Endothelial cell of umbilical vein (primary cell): ENCODE data around the gene IPP.
"Not testable (repeated sequence)": the region's sequence is repeated elsewhere in the genome, so short reads cannot be mapped to it uniquely, and the experiment has no call there.

Source experiments
- CTCF ChIP-seq, 2 donors: IDR thresholded peaks; 1 replicate in 1 of 2; 2 replicates in 1 of 2; pipeline ENCODE4 v1.5.1; 2011; ENCODE audit warnings: low read length in 2 of 2, mild to moderate bottlenecking in 2 of 2, moderate library complexity in 2 of 2, control low read depth in 1 of 2, inconsistent platforms in 1 of 2, low read depth in 1 of 2; ENCODE audit not compliant: insufficient read depth in 1 of 2; ENCODE audit errors: extremely low read depth in 1 of 2
- JUN ChIP-seq: IDR thresholded peaks from 2 replicates; pipeline ENCODE4 v1.6.1; 2011; ENCODE audit warnings: borderline replicate concordance, low read depth; ENCODE audit not compliant: insufficient read length, insufficient read depth
- POLR2A ChIP-seq: IDR thresholded peaks from 2 replicates; pipeline ENCODE4 v1.6.1; 2012; ENCODE audit warnings: low read depth, mild to moderate bottlenecking, control low read depth, low read length
- POLR2AphosphoS5 ChIP-seq: IDR thresholded peaks from 2 replicates; pipeline ENCODE4 v1.6.1; 2012; ENCODE audit warnings: low read depth, mild to moderate bottlenecking, control low read depth, low read length, moderate library complexity; ENCODE audit not compliant: insufficient read depth

DNA sequence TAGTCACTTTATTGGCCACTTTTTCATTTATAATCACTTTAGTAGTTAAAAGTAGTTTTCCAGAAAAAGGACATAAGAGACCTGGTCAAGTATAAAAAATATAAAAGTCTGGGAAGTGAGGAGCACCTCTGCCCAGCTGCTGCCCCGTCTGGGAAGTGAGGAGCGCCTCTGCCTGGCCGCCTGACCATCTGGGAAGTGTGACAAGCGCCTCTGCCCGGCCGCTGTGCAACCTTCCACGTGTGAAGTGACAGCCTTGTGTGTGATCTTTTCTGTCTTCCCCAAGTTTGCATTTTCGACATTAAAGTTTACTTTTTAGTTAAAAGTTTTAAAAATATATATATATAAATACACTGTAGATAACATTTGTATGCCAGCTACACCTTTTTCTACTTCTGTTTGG, 56.6 kb downstream of the IPP start:
- not testable (repeated sequence) for TF ChIP-seq CTCF (IDR thresholded peaks at IDR 0.05; ENCODE audit: extremely low read depth in 1 of 2, insufficient read depth in 1 of 2, low read depth in 1 of 2, low read length in 2 of 2); JUN; POLR2AphosphoS5; POLR2A
